Heart left ventricle (tissue), 13 donors: ENCODE results near the gene LGALS4.

ENCODE experiments used
- POLR2A ChIP-seq, 2 donors: fragments of 450-650 bp; IDR thresholded peaks; one replicate each; pipeline ENCODE4 v1.6.1; 2017; ENCODE audit warnings: antibody characterized with exemption in 2 of 2, mild to moderate bottlenecking in 2 of 2, moderate library complexity in 2 of 2
- TF ChIP-seq, protein P1 (sequence below), 12 donors: fragments of 200-600 bp; sonication (generic) in 4 of 12; IDR thresholded peaks; one replicate each; pipeline versions ENCODE4 v1.5.0 to v1.8.0; 2018 to 2022; ENCODE audit warnings: antibody characterized with exemption in 12 of 12, mild to moderate bottlenecking in 5 of 12
- donor health status: ischemic (EF 13 %, LVEDD 7.1; RV severe dilation, severe dysfunction).
- donor health status: DM: no; HTN: yes; CAD: no.
- donor health status: DM: no; HTN: no; CAD: no.
- donor health status: ischemic (EF 25% LVEDD 6.9; RV normal size, moderate dysfunction).
- donor health status: ischemic (EF 25% LVEDD 5.7; RV mildly dilated, moderate dysfunction).
- donor health status: ischemic (EF 35%, LVEDD 5.7; RV mildly dilated, moderate dysfunction).
- donor health status: nonischemic (EF 11% LVEDD 7.7; RV severe dilation, severe dysfunction).
- donor health status: DM: yes; HTN: yes; CAD: no.
- donor health status: PGD.
- donor health status: ischemic (EF 29% LVEDD 5.4; RV normal size, mild dysfunction).
- donor health status: nonischemic (EF 23%, LVEDD 6.1; RV moderate dilation, normal function).

DNA sequence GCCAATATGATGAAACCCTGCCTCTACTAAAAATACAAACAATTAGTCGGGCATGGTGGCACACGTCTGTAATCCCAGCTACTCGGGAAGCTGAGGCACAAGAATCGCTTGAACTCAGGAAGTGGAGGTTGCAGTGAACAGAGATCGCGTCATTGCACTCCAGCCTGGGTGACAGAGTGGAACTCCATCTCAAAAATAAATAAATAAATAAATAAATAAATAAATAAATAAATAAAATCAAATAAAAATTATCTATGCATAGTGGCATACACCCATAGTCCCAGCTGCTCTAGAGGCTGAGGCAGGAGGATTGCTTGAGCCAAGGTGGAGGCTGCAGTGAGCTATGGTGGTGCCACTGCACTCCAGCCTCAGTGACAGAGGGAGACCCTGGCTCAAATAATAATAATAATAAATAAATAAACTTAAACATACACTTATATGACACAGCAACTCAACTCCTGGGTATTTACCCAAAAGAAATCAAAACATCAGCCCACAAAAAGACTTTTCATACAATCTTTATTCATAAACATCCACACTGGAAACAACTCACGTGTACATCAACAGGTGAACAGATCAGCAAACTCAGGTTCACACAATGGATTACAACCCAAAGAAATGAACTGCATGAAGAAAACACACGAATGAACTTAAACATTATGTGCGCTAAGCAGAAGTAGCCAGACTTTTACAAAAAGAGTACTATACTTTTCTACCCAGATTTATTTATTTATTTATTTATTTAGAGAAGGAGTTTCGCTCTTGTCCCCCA is 46.3 kb downstream of the LGALS4 start:
- no peak for TF ChIP-seq POLR2A (IDR thresholded peaks at IDR 0.05)
- TF ChIP-seq, protein P1, sequence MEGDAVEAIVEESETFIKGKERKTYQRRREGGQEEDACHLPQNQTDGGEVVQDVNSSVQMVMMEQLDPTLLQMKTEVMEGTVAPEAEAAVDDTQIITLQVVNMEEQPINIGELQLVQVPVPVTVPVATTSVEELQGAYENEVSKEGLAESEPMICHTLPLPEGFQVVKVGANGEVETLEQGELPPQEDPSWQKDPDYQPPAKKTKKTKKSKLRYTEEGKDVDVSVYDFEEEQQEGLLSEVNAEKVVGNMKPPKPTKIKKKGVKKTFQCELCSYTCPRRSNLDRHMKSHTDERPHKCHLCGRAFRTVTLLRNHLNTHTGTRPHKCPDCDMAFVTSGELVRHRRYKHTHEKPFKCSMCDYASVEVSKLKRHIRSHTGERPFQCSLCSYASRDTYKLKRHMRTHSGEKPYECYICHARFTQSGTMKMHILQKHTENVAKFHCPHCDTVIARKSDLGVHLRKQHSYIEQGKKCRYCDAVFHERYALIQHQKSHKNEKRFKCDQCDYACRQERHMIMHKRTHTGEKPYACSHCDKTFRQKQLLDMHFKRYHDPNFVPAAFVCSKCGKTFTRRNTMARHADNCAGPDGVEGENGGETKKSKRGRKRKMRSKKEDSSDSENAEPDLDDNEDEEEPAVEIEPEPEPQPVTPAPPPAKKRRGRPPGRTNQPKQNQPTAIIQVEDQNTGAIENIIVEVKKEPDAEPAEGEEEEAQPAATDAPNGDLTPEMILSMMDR (IDR thresholded peaks at IDR 0.05): no peak
